Activated CD4-positive, alpha-beta T cell treated with anti-CD3 and anti-CD28 coated beads, Interleukin-10, Interleukin-2, amounts not matched to agents 100 ng/mL and 50 ng/mL, durations not matched to agents 16 hours and 8 hours (primary cell): ENCODE results near the gene SCARB2.
A peak's percentile ranks its signal among the peaks of the same experiment; 100 is the strongest.

Experiments
- DNase-seq: peaks from one replicate; pipeline ENCODE4 v3.0.0-alpha.2; 2020

SCARB2 gene

GRCh38 chr4:76197031-76197743, 16.4 kb downstream of the SCARB2 start:
- DNase-seq: no peak

- DNase-seq: no peak
Measured at GRCh38 chr4:76196376-76196775, 17.2 kb downstream of the SCARB2 start.

GRCh38 chr4:76195326-76195725, 18.3 kb downstream of the SCARB2 start:
- DNase-seq: no peak

GRCh38 chr4:76194325-76194724, 19.3 kb downstream of the SCARB2 start:
- no peak for DNase-seq

GRCh38 chr4:76192236-76192635, 21.4 kb downstream of the SCARB2 start:
- DNase-seq: no peak

- no peak for DNase-seq
Measured at GRCh38 chr4:76188557-76188956, 25.1 kb downstream of the SCARB2 start.

- no peak for DNase-seq
Measured at GRCh38 chr4:76188149-76188548, 25.5 kb downstream of the SCARB2 start.

- DNase-seq: no peak
Measured at GRCh38 chr4:76187152-76187551, 26.5 kb downstream of the SCARB2 start.

- DNase-seq: no peak
Measured at GRCh38 chr4:76182463-76182862, 31.2 kb downstream of the SCARB2 start.

GRCh38 chr4:76179398-76180318, 34.0 kb downstream of the SCARB2 start:
- DNase-seq: peak; percentile 86

- DNase-seq: no peak
Measured at GRCh38 chr4:76178296-76178695, 35.3 kb downstream of the SCARB2 start.

GRCh38 chr4:76177709-76178108, 35.9 kb downstream of the SCARB2 start:
- no peak for DNase-seq

- DNase-seq: no peak
Measured at GRCh38 chr4:76175336-76175735, 38.3 kb downstream of the SCARB2 start.

- DNase-seq: no peak
Measured at GRCh38 chr4:76174216-76174615, 39.4 kb downstream of the SCARB2 start.

- DNase-seq: no peak
Measured at GRCh38 chr4:76168688-76169087, 44.9 kb downstream of the SCARB2 start.

- no peak for DNase-seq
Measured at GRCh38 chr4:76166480-76166879, 47.1 kb downstream of the SCARB2 start.

- DNase-seq: no peak
Measured at GRCh38 chr4:76160355-76160754, 53.3 kb downstream of the SCARB2 start.

- no peak for DNase-seq
Measured at GRCh38 chr4:76156635-76157034, 57.0 kb downstream of the SCARB2 start.

GRCh38 chr4:76155979-76156378, 57.6 kb downstream of the SCARB2 start:
- no peak for DNase-seq

GRCh38 chr4:76153356-76153755, 60.3 kb downstream of the SCARB2 start:
- no peak for DNase-seq

GRCh38 chr4:76148142-76148865, 65.3 kb downstream of the SCARB2 start, which contains the start of gene NUP54:
NUP54 (minus strand) TSS chr4:76148397; CDS start chr4:76148374, 23 bp downstream.
- peak; percentile 97 for DNase-seq

GRCh38 chr4:76147454-76148141, 66.0 kb downstream of the SCARB2 start:
- peak; percentile 74 for DNase-seq

GRCh38 chr4:76144546-76144945, 69.1 kb downstream of the SCARB2 start:
- no peak for DNase-seq
